Esophagus muscularis mucosa (tissue), 4 donors: ENCODE data around the gene COL5A2. TPM values are rescaled to one million over a fixed set of nuclear protein-coding genes. Genes with fewer than 3 reads are reported as not detected.

ENCODE experiments used
- DNase-seq: peaks from one replicate; pipeline ENCODE4 v3.0.0-alpha.2; 2017; ENCODE audit errors: extremely low spot score
- H3K27ac ChIP-seq, 4 donors: fragments of 200-600 bp; sonication (generic); replicated peaks in 1 of 4; 1 replicate in 3 of 4; 2 replicates in 1 of 4; pipeline ENCODE4 v1.5.1; 2016 to 2019; ENCODE audit warnings: mild to moderate bottlenecking in 1 of 4
- H3K27me3 ChIP-seq, 4 donors: fragments of 200-600 bp; sonication (generic); one replicate each; pipeline versions ENCODE4 v1.5.1 to v1.6.0; 2016 to 2019
- H3K36me3 ChIP-seq, 4 donors: fragments of 200-600 bp; sonication (generic); one replicate each; pipeline ENCODE4 v1.5.1; 2016 to 2019
- H3K4me1 ChIP-seq, 4 donors: fragments of 200-600 bp; sonication (generic); one replicate each; pipeline ENCODE4 v1.5.1; 2016 to 2019
- H3K4me3 ChIP-seq, 4 donors: fragments of 200-600 bp; sonication (generic); 1 replicate in 2 of 4; 2 replicates in 2 of 4; pipeline ENCODE4 v1.5.1; 2016 to 2019; ENCODE audit warnings: mild to moderate bottlenecking in 4 of 4, moderate library complexity in 1 of 4
- H3K9me3 ChIP-seq, 4 donors: fragments of 200-600 bp; sonication (generic); 1 replicate in 3 of 4; 2 replicates in 1 of 4; pipeline ENCODE4 v1.5.1; 2016 to 2019
- EP300 ChIP-seq: sonication (generic); formaldehyde crosslinking; IDR thresholded peaks from one replicate; pipeline ENCODE4 v1.6.1; 2017; ENCODE audit warnings: antibody characterized with exemption
- POLR2A ChIP-seq: fragments of 450-650 bp; IDR thresholded peaks from one replicate; pipeline ENCODE4 v1.6.1; 2017; ENCODE audit warnings: antibody characterized with exemption, moderate library complexity, mild to moderate bottlenecking, low read depth
- POLR2AphosphoS5 ChIP-seq, 2 donors: sonication (generic); formaldehyde crosslinking; IDR thresholded peaks; one replicate each; pipeline ENCODE4 v1.6.1; 2017; ENCODE audit warnings: antibody characterized with exemption in 2 of 2
- WGBS: methylation state at CpG from one replicate; pipeline ENCODE4 v1.1.5; 2018; 5-methylcytosine and 5-hydroxymethylcytosine counted together
- intact Hi-C: fragments of 100-400 bp; cut with DNase I; formaldehyde crosslinking; loops from one replicate; pipeline ENCODE4 v1.15.1; 2023
- total RNA-seq, 4 donors: library from RNA; depleted of rRNA; stranded (reverse); fragments of >200 nt; gene quantifications; one replicate each; pipeline versions ENCODE4 v1.1.0 to v1.2.1, GENCODE V29; 2016
- TF ChIP-seq, protein P1 (sequence below), 3 experiments: fragments of 200-600 bp in 2 of 3; fragments of 450-650 bp in 1 of 3; sonication (generic) in 2 of 3; IDR thresholded peaks; one replicate each; pipeline ENCODE4 v1.5.1; 2017 to 2019; ENCODE audit warnings: antibody characterized with exemption in 3 of 3, mild to moderate bottlenecking in 2 of 3, moderate library complexity in 1 of 3

Gene COL5A2
- total RNA-seq, 4 donors from 2014 or later: 49.9 to 68.5 (median 59.0) TPM

DNA sequence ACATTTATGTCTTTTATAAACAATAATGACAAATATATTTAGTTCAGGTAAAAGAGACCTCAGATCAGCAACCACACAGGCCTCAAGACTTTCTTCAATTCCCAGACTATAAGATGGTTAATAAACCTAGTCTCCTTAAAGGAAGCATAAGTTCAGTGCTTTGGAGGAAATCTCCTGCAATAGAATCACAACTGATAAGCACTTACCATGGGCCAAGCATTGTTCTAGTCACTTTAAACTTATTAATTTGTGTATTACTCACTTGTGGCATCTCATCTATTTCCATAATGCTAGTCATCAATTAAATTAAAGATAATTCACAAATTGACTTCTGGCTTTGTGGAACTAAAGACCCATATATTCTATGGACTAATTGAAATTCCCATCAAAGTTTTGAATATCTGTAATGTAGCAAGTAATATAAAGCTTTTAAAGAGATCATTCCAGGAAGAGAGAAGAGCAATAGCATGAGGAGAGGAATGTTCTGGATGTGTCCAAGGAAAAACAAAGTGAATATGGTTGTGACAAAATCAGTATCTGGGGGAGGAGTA, 163.2 kb downstream of the COL5A2 start:
- Histone ChIP-seq H3K27me3 (no peaks in the 10 kb centered on the region), H3K36me3 (peaks cover 0 to 10% (median 2%) of the 10 kb centered on the region in 4 donors), H3K4me3 (no peak overlapping the region), H3K9me3 (no peaks in the 10 kb centered on the region), H3K27ac (no peak overlapping the region), H3K4me1 (peaks cover 0 to 26% (median 22%) of the 10 kb centered on the region in 4 donors)
- intact Hi-C loops: no loop called here
- no peak for TF ChIP-seq POLR2A
- TF ChIP-seq, protein P1, sequence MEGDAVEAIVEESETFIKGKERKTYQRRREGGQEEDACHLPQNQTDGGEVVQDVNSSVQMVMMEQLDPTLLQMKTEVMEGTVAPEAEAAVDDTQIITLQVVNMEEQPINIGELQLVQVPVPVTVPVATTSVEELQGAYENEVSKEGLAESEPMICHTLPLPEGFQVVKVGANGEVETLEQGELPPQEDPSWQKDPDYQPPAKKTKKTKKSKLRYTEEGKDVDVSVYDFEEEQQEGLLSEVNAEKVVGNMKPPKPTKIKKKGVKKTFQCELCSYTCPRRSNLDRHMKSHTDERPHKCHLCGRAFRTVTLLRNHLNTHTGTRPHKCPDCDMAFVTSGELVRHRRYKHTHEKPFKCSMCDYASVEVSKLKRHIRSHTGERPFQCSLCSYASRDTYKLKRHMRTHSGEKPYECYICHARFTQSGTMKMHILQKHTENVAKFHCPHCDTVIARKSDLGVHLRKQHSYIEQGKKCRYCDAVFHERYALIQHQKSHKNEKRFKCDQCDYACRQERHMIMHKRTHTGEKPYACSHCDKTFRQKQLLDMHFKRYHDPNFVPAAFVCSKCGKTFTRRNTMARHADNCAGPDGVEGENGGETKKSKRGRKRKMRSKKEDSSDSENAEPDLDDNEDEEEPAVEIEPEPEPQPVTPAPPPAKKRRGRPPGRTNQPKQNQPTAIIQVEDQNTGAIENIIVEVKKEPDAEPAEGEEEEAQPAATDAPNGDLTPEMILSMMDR (IDR thresholded peaks at IDR 0.05): no peak
- no peak for TF ChIP-seq POLR2AphosphoS5 (IDR thresholded peaks at IDR 0.05)
- no peak for TF ChIP-seq EP300
- no peak for DNase-seq

DNA sequence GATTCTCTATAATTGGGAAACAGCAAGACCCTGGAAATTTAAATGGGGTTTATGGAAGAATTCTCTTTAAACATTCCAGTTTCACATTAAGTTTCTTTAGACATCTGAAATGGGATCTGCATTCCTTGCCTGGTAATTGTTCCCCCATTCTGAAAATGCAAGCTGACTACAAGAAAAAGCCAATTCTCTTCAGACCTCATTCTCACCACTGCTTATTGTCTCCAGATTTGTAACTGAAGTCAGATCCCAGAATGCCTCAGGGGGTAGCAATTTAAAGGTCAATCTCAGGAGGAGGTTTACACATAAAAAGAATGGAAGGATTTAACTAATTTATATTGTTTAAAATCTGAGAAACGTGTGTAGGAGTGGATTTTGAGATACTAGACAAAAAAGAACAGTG, 164.2 kb downstream of the COL5A2 start:
- H3K27ac ChIP-seq: peak overlapping the region in 2 of 4 donors; percentile 44 to 66
- H3K9me3 ChIP-seq: no peaks in the 10 kb centered on the region
- no peak overlapping the region for H3K4me3 ChIP-seq
- peaks cover 0 to 23% (median 21%) of the 10 kb centered on the region in 4 donors for H3K4me1 ChIP-seq
- no peaks in the 10 kb centered on the region for H3K27me3 ChIP-seq
- intact Hi-C loops: no loop called here
- WGBS: 58% methylated on average over 1 of the region's 1 CpG
- DNase-seq: no peak
- peaks cover 0 to 21% (median 6%) of the 10 kb centered on the region in 4 donors for H3K36me3 ChIP-seq
- TF ChIP-seq EP300: no peak
- no peak for TF ChIP-seq POLR2A
- TF ChIP-seq POLR2AphosphoS5 (IDR thresholded peaks at IDR 0.05): no peak

DNA sequence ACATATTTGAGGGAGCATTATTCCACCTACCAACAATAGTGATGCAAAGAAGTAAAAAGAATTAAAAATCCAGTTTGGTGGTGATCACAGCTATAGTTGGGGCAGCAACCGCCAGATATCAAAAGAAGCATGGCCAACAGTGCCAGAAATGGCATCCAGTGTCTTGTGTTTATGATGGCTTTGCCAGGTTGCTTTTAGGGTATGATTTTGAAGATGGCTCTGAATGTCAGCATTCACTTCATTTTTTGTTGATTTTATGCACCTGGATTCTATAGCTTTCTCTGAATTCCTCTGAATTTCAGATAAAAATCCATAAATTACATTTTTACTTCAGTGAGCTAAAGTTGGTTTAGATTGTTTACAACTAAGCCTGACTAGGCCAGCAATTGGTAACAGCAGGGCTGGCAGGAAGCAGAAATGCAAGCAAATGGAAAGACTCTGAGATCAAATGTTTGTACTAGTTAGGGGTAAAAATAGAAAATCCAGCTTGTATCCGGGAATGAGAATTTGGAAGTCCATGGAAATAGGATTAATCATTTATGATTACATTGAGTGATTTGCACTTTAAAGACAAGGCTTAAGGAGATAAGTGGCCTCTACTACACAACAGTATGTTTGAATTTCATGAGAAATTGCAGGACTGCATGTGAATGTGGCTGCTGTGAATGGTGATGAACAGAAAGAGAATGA, 165.0 kb downstream of the COL5A2 start:
- 42% methylated on average over 2 of the region's 2 CpGs for WGBS
- intact Hi-C loops: no loop called here

DNA sequence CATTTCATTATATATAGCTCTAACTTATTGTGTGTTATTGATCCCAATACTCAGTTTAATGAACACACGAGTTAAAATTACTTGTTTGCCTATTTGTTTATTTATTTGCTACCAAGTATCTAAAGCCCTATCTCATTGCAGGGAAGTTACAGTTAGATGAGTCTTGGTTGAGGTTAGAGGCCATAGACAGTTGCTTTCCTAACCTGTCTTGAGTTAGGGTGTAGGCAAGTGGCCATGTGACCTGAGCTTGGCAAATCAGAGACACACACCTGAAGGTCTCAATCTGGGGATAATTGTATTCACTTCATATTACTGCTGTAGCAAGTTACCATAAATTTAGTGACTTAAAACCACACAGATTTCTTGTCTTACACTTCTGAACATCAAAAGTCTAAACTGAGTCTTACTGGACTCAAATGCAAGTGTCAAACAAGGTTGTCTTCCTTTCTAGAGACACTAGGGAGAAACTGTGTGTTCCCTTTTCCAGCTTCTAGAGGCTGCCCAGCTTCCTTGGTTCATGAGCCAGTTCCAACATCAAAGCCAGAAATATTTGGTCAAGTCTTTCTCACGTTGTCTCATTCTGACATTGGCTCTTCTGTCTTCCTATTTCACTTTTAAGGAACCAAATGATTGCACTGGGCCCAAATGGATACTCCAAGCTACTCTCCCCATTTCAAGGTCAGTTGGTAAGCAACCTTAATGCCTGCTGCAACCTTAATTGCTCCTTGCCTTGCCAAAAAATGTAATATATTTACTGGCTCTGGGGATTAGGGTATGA, 165.7 kb downstream of the COL5A2 start:
- peaks cover 0 to 23% (median 21%) of the 10 kb centered on the region in 4 donors for H3K4me1 ChIP-seq
- intact Hi-C loops: no loop called here
- peaks cover 2 to 36% (median 13%) of the 10 kb centered on the region in 4 donors for H3K36me3 ChIP-seq
- 79% methylated on average over 2 of the region's 2 CpGs for WGBS
- TF ChIP-seq EP300 (no peak), POLR2AphosphoS5 (IDR thresholded peaks at IDR 0.05) (peak in 1 of 2 donors; percentile 8)
- peak overlapping the region; percentile 24 to 75 (median 55) for H3K27ac ChIP-seq
- H3K9me3 ChIP-seq: no peaks in the 10 kb centered on the region
- DNase-seq: no peak
- no peak overlapping the region for H3K4me3 ChIP-seq
- H3K27me3 ChIP-seq: no peaks in the 10 kb centered on the region

More for the DNA sequence above, 165.0 kb downstream of the COL5A2 start:
- TF ChIP-seq, protein P1 (IDR thresholded peaks at IDR 0.05): no peak
- no peak for TF ChIP-seq EP300
- TF ChIP-seq POLR2AphosphoS5 (IDR thresholded peaks at IDR 0.05): no peak
- TF ChIP-seq POLR2A: no peak
- Histone ChIP-seq H3K9me3 (no peaks in the 10 kb centered on the region), H3K4me1 (peaks cover 0 to 23% (median 21%) of the 10 kb centered on the region in 4 donors), H3K4me3 (no peak overlapping the region), H3K27ac (peak overlapping the region; percentile 24 to 75 (median 55)), H3K27me3 (no peaks in the 10 kb centered on the region), H3K36me3 (peaks cover 0 to 28% (median 8%) of the 10 kb centered on the region in 4 donors)
- no peak for DNase-seq

DNA sequence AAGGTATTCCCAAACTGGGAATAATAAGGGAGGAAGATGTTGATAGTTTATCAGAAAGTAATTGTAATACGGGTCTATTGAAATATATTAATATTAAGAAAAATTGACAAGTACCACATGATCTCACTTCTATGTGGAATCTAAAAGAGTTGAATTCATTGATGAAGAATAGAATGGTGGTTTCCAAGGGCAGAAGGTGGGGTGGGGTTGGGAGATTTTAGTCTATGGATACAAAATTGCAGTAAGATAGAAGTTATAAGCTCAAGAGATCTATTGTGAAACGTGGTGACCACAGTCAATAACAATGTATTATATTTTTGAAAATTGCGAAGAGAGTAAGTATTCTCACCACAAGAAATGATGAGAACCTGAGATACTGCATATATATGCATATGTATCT, 166.5 kb downstream of the COL5A2 start:
- Histone ChIP-seq H3K4me3 (no peak overlapping the region), H3K27ac (no peak overlapping the region), H3K9me3 (no peaks in the 10 kb centered on the region), H3K27me3 (no peaks in the 10 kb centered on the region), H3K4me1 (peaks cover 0 to 23% (median 21%) of the 10 kb centered on the region in 4 donors), H3K36me3 (peaks cover 10 to 44% (median 21%) of the 10 kb centered on the region in 4 donors)
- no peak for DNase-seq
- 93% methylated on average over 3 of the region's 3 CpGs for WGBS
- intact Hi-C loops: no loop called here
- TF ChIP-seq, protein P1 (IDR thresholded peaks at IDR 0.05): no peak
- TF ChIP-seq POLR2A (no peak), POLR2AphosphoS5 (IDR thresholded peaks at IDR 0.05) (no peak)
